Measurements from ENCODE around the gene CES2.
"Not testable (repeated sequence)": the region's sequence is repeated elsewhere in the genome, so short reads cannot be mapped to it uniquely, and the experiment has no call there.

The CES2 gene

DNA sequence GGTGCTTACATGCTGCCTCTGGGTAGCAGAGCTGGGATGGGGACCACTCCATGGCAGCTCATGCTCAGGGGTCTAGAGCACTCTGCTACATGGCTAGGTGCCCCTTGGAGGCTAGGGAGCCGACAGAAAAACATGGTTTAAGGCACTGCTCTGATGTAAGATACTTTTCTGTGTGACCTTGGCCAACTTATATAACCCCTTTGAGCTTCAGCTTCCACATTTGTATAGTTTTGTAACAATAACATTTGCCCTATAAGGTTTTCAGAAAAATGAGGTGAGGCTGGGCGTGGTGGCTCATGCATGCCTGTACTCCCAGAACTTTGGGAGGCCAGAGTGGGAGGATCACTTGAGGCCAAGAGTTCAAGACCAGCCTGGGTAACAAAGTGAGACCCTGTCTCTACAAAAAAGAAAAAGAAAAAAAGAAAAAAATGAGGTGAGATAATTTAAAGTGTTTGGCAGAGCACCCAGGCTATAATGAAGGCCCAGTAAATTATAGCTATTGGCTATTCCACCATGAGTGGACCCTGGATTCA lies 56.3 kb downstream of the CES2 start:
- DNase-seq (ENCODE audit: low spot score): no peak
- Mint-ChIP-seq H3K27ac (no peak overlapping the region), H3K9me3 (no peaks in the 10 kb centered on the region), H3K36me3 (ENCODE audit: low read depth) (peaks cover 4% of the 10 kb centered on the region), H3K4me3 (no peak overlapping the region), H3K4me1 (ENCODE audit: low read depth) (peaks cover 21% of the 10 kb centered on the region), H3K27me3 (ENCODE audit: low read depth) (no peaks in the 10 kb centered on the region)

DNA sequence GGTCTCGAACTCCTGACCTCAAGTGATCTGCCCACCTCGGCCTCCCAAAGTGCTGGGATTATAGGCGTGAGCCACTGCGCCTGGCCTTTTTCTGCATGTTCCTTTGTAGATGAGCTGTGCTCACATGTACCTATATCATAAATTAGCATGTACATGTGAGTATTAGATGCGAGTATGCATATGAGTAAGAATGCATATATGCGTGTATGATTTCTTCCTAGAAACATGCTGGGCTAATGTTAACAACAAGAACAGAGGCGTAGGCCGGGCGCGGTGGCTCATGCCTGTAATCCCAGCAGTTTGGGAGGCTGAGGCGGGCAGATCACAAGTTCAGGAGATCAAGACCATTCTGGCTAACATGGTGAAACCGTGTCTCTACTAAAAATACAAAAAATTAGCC lies 58.2 kb downstream of the CES2 start:
- H3K4me3 Mint-ChIP-seq; DNase-seq (ENCODE audit: low spot score); H3K36me3 Mint-ChIP-seq (ENCODE audit: low read depth); H3K9me3 Mint-ChIP-seq; H3K27me3 Mint-ChIP-seq (ENCODE audit: low read depth); H3K27ac Mint-ChIP-seq: not testable (repeated sequence)
- H3K4me1 Mint-ChIP-seq (ENCODE audit: low read depth): peaks cover 10% of the 10 kb centered on the region

Measured in T-helper 2 cell treated with Interferon-gamma antibody and Interleukin-4, amounts not matched to agents 5 μg/mL and 100 μg/mL, for 36 hours (primary cell).